Stimulated activated CD4-positive, alpha-beta T cell treated with anti-CD3 and anti-CD28 coated beads, Interleukin-4, amount 100 ng/mL, for 4 hours (primary cell): ENCODE data around the gene RUBCN.
"Not testable (repeated sequence)": the region's sequence is repeated elsewhere in the genome, so short reads cannot be mapped to it uniquely, and the experiment has no call there.

ENCODE experiments used
- DNase-seq, 2 experiments: peaks; one replicate each; pipeline ENCODE4 v3.0.0-alpha.2; 2020

RUBCN gene

DNA sequence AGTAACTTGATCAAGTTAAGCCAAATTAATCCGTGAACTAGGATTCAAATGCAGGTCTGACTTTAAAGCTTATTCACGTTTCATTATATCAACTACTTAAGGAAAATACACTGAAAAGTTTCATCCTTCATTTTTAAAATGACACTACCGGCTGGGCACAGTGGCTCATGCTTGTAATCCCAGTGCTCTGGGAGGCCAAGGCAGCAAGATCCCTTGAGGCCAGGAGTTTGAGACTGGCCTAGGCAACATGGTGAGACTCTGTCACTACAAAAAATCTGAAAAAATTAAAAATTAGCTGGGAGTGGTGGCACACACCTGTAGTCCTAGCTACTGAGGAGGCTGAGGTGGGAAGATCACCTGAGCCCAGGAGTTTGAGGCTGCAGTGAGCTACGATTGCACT, 3.7 kb downstream of the RUBCN start:
- DNase-seq: no peak

DNA sequence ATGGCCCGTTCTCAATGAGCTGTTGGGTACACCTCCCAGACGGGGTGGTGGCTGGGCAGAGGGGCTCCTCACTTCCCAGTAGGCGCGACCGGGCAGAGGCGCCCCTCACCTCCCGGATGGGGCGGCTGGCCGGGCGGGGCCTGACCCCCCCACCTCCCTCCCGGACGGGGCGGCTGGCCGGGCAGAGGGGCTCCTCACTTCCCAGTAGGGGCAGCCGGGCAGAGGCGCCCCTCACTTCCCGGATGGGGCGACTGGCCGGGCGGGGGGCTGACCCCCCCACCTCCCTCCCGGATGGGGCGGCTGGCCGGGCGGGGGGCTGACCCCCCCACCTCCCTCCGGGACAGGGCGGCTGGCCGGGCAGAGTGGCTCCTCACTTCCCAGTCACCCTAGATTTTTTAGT, 5.2 kb downstream of the RUBCN start:
- DNase-seq: not testable (repeated sequence)

DNA sequence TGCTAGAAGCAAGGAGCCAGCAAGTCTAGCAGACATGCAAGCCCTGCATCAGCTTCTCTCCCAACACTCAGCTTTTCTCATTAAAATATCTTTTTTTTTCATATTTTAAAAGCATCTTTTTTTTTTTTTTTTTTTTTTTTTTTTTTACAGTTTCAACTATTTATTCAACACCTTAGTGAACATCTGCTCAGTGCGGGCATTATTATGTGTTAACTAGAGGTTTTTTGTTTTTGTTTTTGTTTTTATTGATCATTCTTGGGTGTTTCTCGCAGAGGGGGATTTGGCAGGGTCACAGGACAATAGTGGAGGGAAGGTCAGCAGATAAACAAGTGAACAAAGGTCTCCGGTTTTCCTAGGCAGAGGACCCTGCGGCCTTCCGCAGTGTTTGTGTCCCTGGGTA, 5.9 kb downstream of the RUBCN start:
- not testable (repeated sequence) for DNase-seq

DNA sequence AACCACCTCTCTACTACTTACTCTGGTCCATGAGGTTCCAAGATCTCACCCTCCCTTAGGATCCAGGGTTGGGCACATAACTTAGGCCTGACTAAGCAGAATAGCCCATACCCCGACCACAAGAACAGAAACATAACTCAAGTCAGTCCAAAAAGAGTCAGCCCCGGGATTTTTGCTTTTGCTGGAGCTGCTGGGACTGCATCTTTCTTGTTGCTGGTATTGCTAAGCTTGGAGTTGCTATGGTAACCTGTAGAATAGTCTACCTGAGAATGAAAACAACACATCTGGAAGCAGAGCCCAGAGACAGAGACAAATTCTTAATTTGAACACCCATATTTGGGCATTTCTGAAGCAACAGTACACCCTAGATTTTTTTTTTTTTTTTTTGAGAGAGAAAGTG, 6.5 kb downstream of the RUBCN start:
- DNase-seq: no peak

DNA sequence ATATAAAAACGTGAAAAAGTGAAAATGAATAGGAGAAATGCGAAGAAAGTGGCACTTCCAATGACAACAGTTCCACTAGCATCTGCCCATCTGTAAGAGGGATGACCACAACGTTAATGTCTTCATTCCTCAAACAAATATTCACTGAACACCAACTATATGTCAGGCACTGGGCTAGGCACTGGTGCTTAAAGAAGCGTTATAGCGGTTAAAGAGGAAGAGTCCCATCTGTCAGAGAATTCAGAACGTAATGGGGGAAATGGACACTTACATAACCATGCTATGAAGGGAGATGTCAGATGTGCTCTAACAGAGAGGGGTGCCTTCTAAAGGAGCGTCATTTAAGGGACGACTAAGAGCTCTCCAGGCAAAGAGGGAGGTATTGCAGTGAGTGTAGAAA, 8.2 kb downstream of the RUBCN start:
- no peak for DNase-seq

DNA sequence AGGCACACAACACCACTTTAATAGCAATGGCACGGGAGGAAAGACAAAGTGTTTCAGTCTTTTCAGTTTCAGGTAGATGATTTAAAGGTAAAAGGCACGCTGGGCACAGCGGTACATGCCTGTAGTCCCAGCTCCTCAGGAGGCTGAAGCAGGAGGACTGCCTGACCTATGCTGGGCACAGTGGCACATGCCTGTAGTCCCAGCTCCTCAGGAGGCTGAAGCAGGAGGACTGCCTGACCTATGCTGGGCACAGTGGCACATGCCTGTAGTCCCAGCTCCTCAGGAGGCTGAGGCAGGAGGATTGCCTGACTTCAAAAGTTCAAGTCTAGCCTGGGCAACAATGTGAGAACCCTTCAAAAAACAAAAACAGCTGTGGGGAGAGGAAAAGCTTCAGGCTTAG, 8.8 kb downstream of the RUBCN start:
- not testable (repeated sequence) for DNase-seq

DNA sequence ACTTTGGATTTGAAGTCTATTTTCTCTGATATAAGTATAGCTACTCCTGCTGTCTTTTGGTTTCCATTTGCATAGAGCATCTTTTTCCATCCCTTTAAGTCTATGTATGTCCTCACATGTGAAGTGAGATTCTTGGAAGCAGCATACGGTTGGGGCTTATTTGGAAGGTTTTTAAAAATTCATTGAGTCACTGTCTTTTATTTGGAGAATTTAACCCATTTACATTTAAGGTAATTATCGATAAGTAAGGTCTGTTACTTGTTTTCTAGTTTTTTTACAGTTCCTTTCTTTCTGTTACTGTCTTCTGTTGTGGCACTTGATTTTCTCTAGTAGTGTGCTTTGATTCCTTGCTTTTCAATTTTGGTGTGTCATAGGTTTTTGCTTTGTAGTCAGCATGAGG, 14.0 kb downstream of the RUBCN start:
- no peak for DNase-seq

DNA sequence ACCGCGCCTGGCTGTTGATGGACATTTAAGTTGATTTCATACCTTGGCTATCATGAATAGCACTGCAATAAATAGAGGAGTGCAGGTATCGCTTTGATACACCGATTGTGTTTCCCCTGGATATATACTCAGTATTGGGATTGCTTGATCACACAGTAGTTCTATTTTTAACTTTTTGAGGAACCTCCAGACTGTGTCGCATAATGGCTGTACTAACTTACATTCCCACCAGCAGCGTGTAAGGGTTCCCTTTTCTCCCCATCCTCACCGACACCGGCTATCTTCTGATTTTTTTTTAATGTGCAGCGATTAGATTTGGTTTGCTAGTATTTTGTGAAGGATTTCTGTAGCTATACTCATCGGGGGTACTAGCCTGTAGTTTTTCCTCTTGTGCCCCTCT, 16.0 kb downstream of the RUBCN start:
- DNase-seq: no peak

DNA sequence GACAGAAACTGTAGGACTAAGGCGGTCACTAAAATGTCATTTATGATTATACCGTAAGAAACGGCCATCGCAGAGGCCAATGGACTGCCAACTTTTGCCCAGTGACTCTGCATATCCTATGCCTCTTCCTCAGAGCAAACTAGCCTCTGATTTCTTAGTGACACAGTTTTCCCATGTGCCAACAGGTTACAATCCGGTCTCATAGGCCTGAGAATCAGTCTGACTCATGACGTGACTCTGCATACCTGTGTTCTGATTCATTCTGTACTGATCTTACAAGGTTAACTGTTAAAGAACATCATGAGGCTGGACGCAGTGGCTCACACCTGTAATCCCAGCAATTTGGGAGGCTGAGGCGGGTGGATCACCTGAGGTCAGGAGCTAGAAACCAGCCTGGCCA, 17.8 kb downstream of the RUBCN start:
- no peak for DNase-seq

DNA sequence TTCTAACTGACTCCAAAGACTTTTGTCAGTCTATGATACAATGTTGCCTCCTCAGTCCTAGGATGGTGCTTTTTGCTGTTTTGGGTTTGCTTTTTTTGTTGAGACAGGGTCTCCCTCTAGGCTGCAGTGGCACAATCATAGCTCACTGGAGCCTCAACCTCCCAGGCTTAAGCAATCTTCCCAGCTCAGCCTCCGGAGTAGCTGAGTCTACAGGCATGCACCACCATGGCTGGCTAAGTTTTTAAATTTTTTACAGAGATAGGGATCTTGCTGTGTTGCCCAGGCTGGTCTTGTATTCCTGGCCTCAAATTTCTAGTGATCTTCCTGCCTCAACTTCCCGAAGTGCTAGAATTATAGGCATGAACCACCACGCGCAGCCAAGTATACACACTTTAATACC, 22.5 kb downstream of the RUBCN start:
- DNase-seq: no peak

DNA sequence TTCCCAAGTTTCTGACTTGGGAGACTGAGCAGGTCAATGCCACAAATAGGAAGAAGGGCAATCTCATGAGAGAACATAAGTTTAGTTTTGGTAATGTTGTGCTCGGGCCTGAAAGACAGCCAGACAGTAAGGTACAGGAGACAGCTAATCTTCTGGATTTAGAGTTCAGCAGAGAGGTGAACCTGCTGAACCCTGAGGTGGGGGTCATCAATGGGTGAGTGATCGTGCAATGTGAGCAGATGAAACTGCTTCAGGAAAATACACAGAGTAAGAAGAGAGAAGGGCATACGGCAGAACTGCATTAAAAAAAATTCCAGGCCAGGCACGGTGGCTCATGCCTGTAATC, 23.3 kb downstream of the RUBCN start:
- no peak for DNase-seq

DNA sequence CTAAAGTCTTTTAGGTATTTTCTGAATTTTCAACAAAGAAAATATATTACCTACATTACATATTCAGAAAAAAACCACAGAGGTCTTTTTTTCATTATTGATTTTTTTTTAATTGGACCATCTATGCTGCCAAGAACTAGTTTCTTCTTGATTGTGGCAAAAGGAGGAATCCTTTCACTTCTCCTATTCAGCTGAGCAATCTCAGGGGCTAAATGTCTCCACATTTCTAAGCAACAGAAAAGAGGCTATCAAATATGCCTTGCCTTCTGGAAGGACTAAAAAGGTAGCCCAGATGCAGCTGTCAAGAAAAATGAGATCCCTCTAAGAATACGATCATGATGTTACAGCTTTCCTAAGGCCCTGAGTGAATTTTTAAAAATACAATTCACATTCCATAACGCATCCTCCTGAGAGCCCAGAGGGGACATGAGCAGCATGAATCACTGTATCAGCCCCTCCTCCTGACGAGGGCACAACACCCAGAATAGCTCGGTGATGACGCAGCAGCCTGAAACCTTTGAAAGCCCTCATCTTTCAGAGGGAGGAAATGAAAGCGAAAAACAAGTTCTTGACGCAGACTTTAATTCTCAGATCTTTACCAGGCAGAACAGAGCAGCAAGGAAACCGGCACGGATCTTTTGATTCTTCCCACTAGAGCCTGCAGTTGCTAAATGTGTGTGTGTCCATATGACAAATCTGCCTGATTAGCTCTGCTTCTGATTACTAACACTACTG, 24.6 kb downstream of the RUBCN start:
- peak; percentile 72 to 91 for DNase-seq

DNA sequence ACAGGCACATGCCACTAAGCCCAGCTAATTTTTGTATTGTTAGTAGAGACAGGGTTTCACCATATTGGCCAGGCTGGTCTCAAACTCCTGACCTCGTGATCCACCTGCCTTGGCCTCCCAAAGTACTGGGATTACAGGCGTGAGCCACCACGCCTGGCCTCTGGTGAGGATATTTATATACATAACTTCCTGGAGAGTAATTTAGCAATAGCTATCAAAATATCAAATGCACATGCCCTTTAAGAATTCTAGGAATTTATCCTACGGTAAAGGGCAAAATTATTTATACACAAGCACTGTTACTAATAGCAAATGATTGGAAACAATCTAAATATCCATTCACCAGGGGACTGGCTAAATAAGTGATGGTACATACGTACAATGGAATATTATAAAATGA, 25.7 kb downstream of the RUBCN start:
- not testable (repeated sequence) for DNase-seq

DNA sequence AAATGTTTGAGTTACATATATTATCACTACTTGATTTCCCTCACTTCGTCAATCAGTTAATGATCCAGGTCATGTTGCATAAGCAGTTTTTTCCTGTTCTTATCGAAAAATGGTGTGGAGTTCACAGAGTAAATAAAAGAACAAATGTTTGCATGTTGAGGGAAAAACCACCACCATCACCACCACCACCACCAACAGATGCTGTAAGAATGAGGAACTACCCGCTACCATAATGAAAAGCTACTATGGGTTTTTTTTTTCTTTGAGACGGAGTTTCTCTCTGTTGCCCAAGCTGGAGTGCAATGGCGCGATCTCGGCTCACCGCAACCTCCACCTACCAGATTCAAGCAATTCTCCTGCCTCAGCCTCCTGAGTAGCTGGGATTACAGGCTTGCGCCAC, 27.6 kb downstream of the RUBCN start:
- DNase-seq: no peak

DNA sequence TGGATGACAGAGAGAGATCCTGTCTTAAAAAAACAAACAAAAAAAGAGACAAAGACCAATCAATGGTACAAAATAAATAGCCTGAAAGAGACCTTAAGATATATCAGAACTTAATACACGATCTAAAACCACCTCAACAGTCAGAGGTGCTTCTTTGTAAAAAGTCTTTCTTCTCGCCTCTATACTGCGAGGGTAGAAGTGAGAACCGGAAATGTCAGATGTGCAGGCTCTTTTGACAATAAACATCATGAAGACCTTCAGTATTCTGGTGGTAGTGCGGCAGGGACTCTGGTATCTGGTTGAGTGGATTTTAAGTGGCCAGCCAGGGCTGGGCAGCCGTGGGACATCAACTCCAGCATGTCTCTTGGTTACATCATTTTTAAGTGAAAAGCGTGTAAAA, 30.0 kb downstream of the RUBCN start:
- no peak for DNase-seq

DNA sequence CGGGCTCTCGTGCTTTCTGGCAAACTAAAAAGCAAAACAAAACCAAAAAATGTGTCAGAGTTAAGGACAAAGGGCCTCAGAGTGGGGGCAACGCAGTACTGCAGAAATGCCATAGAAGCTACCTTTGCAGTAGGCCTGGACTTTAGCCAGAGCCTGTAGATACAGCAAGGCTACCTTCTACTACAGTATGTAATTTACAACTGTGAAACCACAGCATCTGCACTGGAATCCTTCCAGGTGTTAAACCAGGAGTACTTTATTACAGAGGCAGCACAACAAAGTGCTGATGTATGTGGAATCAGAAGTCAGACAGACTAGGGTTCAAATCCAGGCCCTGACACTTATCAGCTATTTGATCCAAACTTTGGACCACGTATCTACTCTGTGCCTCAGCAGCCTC, 34.9 kb downstream of the RUBCN start:
- DNase-seq: no peak

DNA sequence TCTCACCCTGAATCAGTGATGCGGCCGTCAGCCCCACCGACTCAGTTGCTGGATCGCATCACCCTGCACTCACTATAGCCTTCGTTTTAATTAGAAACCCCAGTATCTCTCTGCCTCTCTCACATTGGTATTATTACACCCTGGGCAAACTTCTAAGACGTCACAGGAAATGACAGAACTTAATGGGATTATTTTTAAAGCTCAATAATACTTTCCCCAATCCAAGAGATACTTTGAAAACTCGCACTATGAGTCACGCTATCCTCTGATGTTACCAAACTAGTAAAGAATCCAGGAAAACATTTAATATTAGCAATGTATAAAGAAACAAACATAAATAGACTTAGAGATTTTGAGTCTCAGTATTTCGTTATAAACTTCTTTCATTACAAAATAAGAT, 36.6 kb downstream of the RUBCN start:
- no peak for DNase-seq

DNA sequence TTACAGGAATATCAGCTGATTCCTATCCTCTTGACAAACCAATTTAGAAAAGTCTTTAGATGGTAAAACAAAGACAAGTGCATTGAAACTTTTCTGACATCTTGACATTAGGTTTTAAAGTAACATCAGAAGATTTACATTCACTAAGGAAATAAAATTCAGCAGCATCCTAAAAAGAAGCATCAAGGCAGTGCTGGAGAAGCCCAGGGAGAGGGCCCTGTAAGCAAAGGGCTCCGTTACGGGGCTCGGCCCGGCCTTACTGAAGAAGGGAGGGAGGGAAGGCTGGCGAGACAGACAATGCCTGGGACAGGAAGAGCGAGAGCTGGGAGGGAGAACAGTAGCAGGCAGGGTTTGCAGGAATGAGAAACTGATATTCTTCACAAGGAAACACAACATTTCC, 39.3 kb downstream of the RUBCN start:
- DNase-seq: no peak

DNA sequence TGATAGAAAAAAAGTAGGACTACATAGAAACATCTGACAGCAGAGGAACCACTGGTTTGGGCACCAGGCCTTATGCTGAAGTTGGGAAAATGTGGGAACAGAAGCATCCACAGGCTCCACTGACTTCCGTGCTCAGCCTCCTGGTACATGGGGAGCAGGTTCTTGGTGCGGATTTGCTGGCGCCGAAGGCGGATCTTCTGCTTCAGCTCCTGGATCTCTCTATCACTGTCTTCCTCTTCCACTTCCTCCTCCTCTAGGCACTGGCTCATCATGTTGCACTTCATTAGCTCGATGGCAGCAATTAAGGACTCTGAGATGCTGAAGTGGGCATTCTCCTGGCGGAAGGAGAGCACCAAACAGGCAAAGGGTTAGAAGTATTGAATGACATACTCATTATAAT, 42.5 kb downstream of the RUBCN start:
- no peak for DNase-seq

DNA sequence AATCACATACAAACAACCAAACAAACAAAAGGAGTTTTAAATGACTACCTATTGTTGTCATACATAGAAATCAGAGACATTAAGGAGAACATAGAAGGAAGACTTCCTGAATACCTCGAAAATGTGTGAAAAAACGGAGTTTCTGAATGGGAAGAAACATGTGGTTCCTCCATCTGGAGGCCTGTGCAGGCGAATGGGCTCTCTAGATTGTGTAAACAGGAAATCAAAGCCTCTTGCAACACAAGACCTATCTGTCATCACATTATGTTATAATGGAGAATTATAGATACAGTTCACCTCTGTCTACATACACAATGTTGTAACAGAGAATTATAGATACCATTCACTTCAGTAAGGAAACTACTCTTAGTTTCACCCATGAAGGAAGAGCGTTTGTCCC, 44.1 kb downstream of the RUBCN start:
- DNase-seq: no peak

DNA sequence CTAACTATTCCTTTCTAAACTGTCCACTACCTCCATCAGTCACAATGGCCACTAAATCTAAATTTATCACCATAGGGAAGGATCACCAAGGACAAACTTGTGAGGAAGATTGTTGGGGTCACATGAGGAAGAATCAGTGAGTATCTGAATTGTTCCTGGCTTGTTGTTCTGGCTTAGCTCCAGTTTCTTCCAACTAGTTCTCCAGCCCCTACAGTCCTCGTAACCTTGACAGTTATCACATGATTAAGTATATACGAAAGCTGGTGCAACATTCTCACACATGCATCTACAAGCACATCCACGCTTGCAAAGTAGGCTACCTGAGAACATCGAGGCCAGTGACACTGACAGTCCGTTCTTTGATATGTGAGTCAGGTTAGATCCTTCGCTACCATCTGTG, 46.0 kb downstream of the RUBCN start:
- no peak for DNase-seq

DNA sequence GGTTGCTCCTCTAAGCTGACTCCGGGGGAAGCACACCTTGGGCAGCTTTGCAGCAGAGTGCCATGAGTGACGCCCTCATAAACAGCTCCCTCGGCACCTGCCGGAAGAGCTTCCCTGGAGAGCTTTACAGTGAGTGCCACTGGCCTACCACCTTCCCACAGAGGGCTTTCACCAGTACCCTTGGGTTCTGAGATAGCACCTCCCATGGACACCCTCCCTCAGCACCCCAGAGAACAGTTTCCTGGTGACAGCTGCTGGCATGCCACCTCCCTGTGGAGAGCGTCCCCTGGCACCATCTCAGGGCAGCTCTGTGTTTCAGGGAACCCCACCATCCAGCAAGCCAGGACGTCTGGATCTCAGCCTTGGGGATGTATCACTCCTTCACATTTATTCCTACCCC, 49.1 kb downstream of the RUBCN start:
- no peak for DNase-seq

DNA sequence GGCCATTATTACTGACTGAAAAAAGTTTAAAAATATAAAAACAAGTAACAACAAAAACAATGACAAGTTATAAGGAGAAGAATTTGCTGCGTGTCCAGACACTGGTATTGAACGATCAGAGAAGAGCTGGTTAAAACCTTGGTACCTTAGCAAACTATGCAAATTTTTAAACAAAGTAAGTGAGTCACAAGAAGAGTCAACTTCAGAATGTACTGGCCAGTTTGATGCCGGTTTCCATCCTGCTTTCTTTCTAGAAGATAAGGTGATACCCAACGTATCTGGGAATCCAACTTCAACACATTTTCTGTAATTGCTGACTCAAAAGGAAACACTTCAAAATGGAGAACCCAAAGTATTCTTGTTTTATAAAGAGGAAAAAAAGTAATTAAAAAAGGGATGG, 49.8 kb downstream of the RUBCN start:
- DNase-seq: no peak

DNA sequence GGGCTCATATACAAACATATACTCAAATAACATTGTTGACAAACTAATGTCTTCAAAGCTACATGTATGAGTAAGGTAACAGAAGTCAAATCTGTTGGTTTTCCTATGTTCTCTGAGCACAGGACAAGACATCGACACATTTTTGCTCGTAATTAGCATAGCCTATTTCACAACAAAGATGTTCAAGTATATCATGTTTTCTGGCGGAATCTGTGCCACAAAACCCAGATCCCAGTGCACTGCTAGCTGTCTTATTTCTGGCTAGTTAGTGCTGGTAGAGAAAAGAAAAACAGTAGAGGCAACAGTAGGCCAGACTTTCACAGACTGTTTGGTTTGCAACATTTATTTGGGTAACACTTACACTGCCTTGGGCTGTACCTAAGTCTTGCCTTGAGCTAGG, 51.2 kb downstream of the RUBCN start:
- no peak for DNase-seq

DNA sequence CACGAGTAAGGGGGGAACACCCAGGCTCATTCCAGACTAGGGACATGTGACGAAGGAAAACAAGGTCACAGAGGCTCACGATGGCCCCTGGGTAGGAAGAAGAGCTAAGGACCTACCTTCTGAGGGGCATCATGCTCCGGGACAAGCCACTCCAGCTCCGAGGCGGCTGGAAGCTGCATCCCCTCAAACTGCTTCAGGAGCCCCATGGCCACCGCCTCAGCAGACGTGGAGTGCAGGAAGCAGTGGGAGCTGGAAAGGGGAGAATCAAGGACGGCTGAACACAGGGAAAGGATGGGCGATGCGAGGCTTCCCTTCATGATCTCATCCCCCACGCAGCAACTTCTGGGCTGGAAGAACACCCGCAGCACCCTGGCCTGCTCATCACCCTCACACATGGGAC, 53.5 kb downstream of the RUBCN start:
- no peak for DNase-seq

DNA sequence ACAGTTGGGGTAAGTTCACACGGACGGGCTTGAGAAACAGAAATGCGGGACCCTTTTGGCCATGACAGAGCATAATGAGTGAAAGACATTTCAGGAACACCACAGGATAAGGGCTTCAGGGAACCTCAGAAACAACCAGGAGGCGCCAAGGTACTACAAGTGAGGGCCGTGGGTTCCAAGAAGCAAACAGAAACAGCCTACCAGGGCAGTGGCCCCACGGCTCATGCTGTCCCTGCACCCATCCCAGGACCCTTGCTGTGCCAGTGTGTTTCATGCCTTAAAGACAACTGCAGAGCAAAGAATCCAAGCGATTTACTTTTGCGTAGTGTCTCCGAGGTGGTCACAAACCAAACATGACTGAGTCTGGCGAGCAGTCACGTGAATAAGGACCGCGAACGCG, 54.0 kb downstream of the RUBCN start:
- DNase-seq: no peak
